Spleen (tissue), 11 donors: ENCODE data around the gene DYTN. TPM values are rescaled to one million over a fixed set of nuclear protein-coding genes. Genes with fewer than 3 reads are reported as not detected.

Experiments used
- DNase-seq: peaks from one replicate; pipeline ENCODE4 v3.0.0-alpha.2; 2020
- H3K27ac ChIP-seq, 8 donors: fragments of 200-600 bp; sonication (generic) in 7 of 8; 1 replicate in 4 of 8; 2 replicates in 4 of 8; pipeline versions ENCODE4 v1.5.0 to v1.8.0; 2016 to 2021; ENCODE audit warnings: inconsistent platforms in 4 of 8, mild to moderate bottlenecking in 4 of 8, moderate library complexity in 1 of 8
- H3K27me3 ChIP-seq, 7 donors: fragments of 200-600 bp; sonication (generic) in 6 of 7; replicated peaks in 1 of 7; 1 replicate in 4 of 7; 2 replicates in 3 of 7; pipeline versions ENCODE4 v1.5.0 to v1.8.0; 2016 to 2021; ENCODE audit warnings: inconsistent platforms in 3 of 7, mild to moderate bottlenecking in 1 of 7
- H3K36me3 ChIP-seq, 6 donors: fragments of 200-600 bp; sonication (generic) in 5 of 6; 1 replicate in 4 of 6; 2 replicates in 2 of 6; pipeline versions ENCODE4 v1.5.0 to v1.8.0; 2016 to 2021; ENCODE audit warnings: inconsistent platforms in 2 of 6
- H3K4me1 ChIP-seq, 6 donors: fragments of 200-600 bp; sonication (generic) in 5 of 6; 1 replicate in 3 of 6; 2 replicates in 3 of 6; pipeline versions ENCODE4 v1.5.0 to v1.8.0; 2016 to 2021; ENCODE audit warnings: inconsistent platforms in 3 of 6
- H3K4me3 ChIP-seq, 8 donors: fragments of 200-600 bp; sonication (generic) in 7 of 8; 1 replicate in 4 of 8; 2 replicates in 4 of 8; pipeline versions ENCODE4 v1.5.0 to v1.8.0; 2016 to 2021; ENCODE audit warnings: inconsistent platforms in 4 of 8, mild to moderate bottlenecking in 4 of 8, moderate library complexity in 2 of 8
- H3K9me3 ChIP-seq, 8 donors: fragments of 200-600 bp; sonication (generic) in 7 of 8; 1 replicate in 4 of 8; 2 replicates in 4 of 8; pipeline versions ENCODE4 v1.5.0 to v1.8.0; 2016 to 2021; ENCODE audit warnings: inconsistent platforms in 4 of 8
- POLR2A ChIP-seq, 3 donors: fragments of 450-650 bp; IDR thresholded peaks; one replicate each; pipeline ENCODE4 v1.5.1; 2017; ENCODE audit warnings: antibody characterized with exemption in 3 of 3, mild to moderate bottlenecking in 1 of 3
- POLR2AphosphoS5 ChIP-seq, 3 donors: sonication (generic); formaldehyde crosslinking; IDR thresholded peaks; one replicate each; pipeline ENCODE4 v1.5.1; 2017; ENCODE audit warnings: antibody characterized with exemption in 3 of 3
- WGBS, 5 donors: extraction: QIAGEN DNeasy Blood & Tissue Kit in 3 of 5; methylation state at CpG; one replicate each; pipeline versions ENCODE4 v1.1.5 to v1.1.7; 2013 to 2018; 5-methylcytosine and 5-hydroxymethylcytosine counted together
- intact Hi-C: fragments of 100-400 bp; cut with DNase I; formaldehyde crosslinking; loops from one replicate; pipeline ENCODE4 v1.15.0; 2023; ENCODE audit warnings: low total_unique reads
- polyA plus RNA-seq, 3 donors: library from polyadenylated mRNA; stranded (reverse); fragments of 200-250 nt; gene quantifications; one replicate each; pipeline ENCODE4 v1.2.1, GENCODE V29; 2013
- total RNA-seq, 7 donors: library from RNA; depleted of rRNA in 3 of 7; stranded (reverse); fragments of >200 nt in 3 of 7; fragmentation: NEBNext Ultra II Directional in 4 of 7; extraction: Animal tissue kit (Norgen Biotek cat#: 25700) in 4 of 7; gene quantifications; one replicate each; pipeline versions ENCODE4 v1.1.0 to v1.2.1, GENCODE V29; 2016 to 2021
- TF ChIP-seq, protein P1 (sequence below), 11 experiments: fragments of 200-600 bp in 7 of 11; fragments of 450-650 bp in 4 of 11; sonication (generic) in 4 of 11; IDR thresholded peaks in 8 of 11; conservative IDR thresholded peaks in 3 of 11; 1 replicate in 7 of 11; 2 replicates in 4 of 11; pipeline versions ENCODE4 v1.4.0 to v1.8.0; 2016 to 2021; ENCODE audit warnings: antibody characterized with exemption in 11 of 11, inconsistent platforms in 4 of 11, mild to moderate bottlenecking in 1 of 11
- donor health status: healthy with polysubstance abuse.
- donor health status: DM: no; HTN: no; CAD: no; lungs with moderate emphysema.
- donor health status: DM: no; HTN: no; CAD: no.
- donor health status: Bipolar disorder and iron deficiency.
- donor health status: healthy.
- donor health status: DM: no; HTN: no; CAD: no.
- donor health status: DM: yes; HTN: yes; CAD: no.

The DYTN gene
- total and polyA plus RNA-seq, 10 donors: 0.29 TPM; not detected in 9

- Histone ChIP-seq H3K4me3 (no peak overlapping the region), H3K4me1 (no peaks in the 10 kb centered on the region), H3K27me3 (peaks cover 0 to 8% (median 0%) of the 10 kb centered on the region in 7 donors), H3K27ac (peak overlapping the region in 1 of 8 donors; percentile 26), H3K9me3 (no peaks in the 10 kb centered on the region), H3K36me3 (no peaks in the 10 kb centered on the region)
- TF ChIP-seq, protein P1, sequence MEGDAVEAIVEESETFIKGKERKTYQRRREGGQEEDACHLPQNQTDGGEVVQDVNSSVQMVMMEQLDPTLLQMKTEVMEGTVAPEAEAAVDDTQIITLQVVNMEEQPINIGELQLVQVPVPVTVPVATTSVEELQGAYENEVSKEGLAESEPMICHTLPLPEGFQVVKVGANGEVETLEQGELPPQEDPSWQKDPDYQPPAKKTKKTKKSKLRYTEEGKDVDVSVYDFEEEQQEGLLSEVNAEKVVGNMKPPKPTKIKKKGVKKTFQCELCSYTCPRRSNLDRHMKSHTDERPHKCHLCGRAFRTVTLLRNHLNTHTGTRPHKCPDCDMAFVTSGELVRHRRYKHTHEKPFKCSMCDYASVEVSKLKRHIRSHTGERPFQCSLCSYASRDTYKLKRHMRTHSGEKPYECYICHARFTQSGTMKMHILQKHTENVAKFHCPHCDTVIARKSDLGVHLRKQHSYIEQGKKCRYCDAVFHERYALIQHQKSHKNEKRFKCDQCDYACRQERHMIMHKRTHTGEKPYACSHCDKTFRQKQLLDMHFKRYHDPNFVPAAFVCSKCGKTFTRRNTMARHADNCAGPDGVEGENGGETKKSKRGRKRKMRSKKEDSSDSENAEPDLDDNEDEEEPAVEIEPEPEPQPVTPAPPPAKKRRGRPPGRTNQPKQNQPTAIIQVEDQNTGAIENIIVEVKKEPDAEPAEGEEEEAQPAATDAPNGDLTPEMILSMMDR (IDR thresholded peaks at IDR 0.05 in 8 of 11, conservative IDR thresholded peaks at IDR 0.05 in 3 of 11): no peak
- WGBS, 5 donors: 45 to 72% (median 50%) methylated on average over 4 of the region's 4 CpGs
- no peak for DNase-seq
- intact Hi-C loops: no loop called here
Observed at GRCh38 chr2:206713746-206714145, 4.5 kb downstream of the DYTN start.

DNA sequence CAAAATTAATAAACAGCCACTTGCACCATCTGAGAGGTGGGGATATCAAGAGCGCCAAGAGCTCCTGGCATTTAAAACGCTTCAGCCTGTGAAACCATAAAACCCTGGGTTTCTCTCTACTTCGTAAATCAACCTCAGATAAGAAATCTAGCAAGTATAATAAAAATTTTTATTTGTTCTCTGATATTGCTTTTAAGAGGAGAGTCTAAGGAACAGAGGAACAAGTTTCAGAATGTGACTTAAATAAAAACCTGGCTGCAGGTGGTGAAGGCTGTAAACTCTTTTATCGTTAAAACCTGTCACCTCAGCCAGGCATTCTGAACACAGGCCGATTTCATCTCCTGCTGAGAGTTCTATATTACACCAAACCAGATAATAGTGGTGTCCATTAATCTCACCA, 9.9 kb downstream of the DYTN start:
- no peak for TF ChIP-seq POLR2A (IDR thresholded peaks at IDR 0.05)
- TF ChIP-seq, protein P1 (IDR thresholded peaks at IDR 0.05 in 8 of 11, conservative IDR thresholded peaks at IDR 0.05 in 3 of 11): no peak
- TF ChIP-seq POLR2AphosphoS5 (IDR thresholded peaks at IDR 0.05): no peak
- no peak for DNase-seq
- intact Hi-C loops: no loop called here
- no peak overlapping the region for H3K27ac ChIP-seq
- H3K4me3 ChIP-seq: no peak overlapping the region
- H3K27me3 ChIP-seq: no peaks in the 10 kb centered on the region
- no peaks in the 10 kb centered on the region for H3K4me1 ChIP-seq
- H3K9me3 ChIP-seq: no peaks in the 10 kb centered on the region
- 65 to 87% (median 66%) methylated on average over 5 of the region's 5 CpGs for WGBS, 5 donors
- H3K36me3 ChIP-seq: no peaks in the 10 kb centered on the region

DNA sequence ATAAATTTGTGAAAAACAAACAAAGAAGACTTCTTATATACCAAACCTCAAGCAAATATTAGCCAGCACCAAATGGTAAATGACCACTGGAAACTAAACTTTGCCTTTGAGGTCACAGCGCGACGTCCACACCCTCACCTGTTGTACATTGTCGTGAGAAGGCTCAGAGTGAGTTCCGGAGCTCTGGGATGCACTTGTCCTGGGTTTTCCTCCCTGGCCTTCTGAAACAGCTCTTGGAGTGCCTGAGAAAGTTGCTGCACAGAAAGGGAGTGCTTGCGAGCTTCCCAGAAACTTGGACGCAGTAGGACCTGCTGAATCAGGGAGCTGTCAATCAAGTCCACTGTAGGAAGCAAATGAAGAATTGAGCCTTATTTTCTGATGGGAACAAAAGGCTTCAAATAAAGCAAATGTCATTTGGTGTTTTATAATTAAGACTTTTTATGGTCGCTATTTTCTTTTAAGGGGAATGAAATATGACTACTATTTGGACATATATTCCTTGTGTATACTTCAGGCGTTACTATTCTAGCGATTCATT, 11.0 kb downstream of the DYTN start:
- WGBS, 5 donors: 83 to 88% (median 86%) methylated on average over 10 of the region's 10 CpGs
- no peak overlapping the region for H3K27ac ChIP-seq
- intact Hi-C loops: no loop called here

GRCh38 chr2:206701952-206702605, 16.1 kb downstream of the DYTN start:
- Histone ChIP-seq H3K27ac (no peak overlapping the region), H3K36me3 (no peaks in the 10 kb centered on the region), H3K4me3 (no peak overlapping the region), H3K4me1 (peaks cover 0 to 6% (median 0%) of the 10 kb centered on the region in 6 donors), H3K27me3 (peaks cover 0 to 38% (median 0%) of the 10 kb centered on the region in 7 donors), H3K9me3 (no peaks in the 10 kb centered on the region)
- TF ChIP-seq POLR2A (IDR thresholded peaks at IDR 0.05) (no peak), POLR2AphosphoS5 (IDR thresholded peaks at IDR 0.05) (no peak)
- TF ChIP-seq, protein P1 (IDR thresholded peaks at IDR 0.05 in 8 of 11, conservative IDR thresholded peaks at IDR 0.05 in 3 of 11): no peak
- intact Hi-C loops: no loop called here
- DNase-seq: no peak
- 64 to 82% (median 78%) methylated on average over 8 of the region's 8 CpGs for whole genome bisulfite sequencing, 5 donors

More for the DNA sequence above, 11.0 kb downstream of the DYTN start:
- DNase-seq: no peak
- no peak overlapping the region for H3K4me3 ChIP-seq
- no peaks in the 10 kb centered on the region for H3K4me1 ChIP-seq
- no peaks in the 10 kb centered on the region for H3K36me3 ChIP-seq
- no peaks in the 10 kb centered on the region for H3K9me3 ChIP-seq
- peaks cover 0 to under 1% (median 0%) of the 10 kb centered on the region in 7 donors for H3K27me3 ChIP-seq
- no peak for TF ChIP-seq POLR2A (IDR thresholded peaks at IDR 0.05)
- TF ChIP-seq, protein P1 (IDR thresholded peaks at IDR 0.05 in 8 of 11, conservative IDR thresholded peaks at IDR 0.05 in 3 of 11): no peak
- TF ChIP-seq POLR2AphosphoS5 (IDR thresholded peaks at IDR 0.05): no peak
